Keratinocyte (primary cell): ENCODE data around the gene DAB1. TPM values are rescaled to one million over a fixed set of nuclear protein-coding genes. Genes with fewer than 3 reads are reported as not detected.

Experiments used
- DNase-seq: peaks from one replicate; pipeline ENCODE4 v3.0.0-alpha.2; 2011; ENCODE audit warnings: low read depth, missing footprints, low spot score
- FAIRE-seq: peaks from 2 replicates; lab custom pipeline; 2011; peaks lifted over from hg19 to GRCh38; lab: Jason Lieb, UNC
- H2AFZ ChIP-seq: 2 replicates; pipeline ENCODE4 v1.6.0; 2012; ENCODE audit warnings: low read length, control low read depth, inconsistent platforms; ENCODE audit not compliant: control insufficient read depth
- H3K27ac ChIP-seq: 2 replicates; pipeline ENCODE4 v1.5.1; 2011; ENCODE audit warnings: low read length; ENCODE audit not compliant: control insufficient read depth, insufficient read depth
- H3K27me3 ChIP-seq: 3 replicates; pipeline ENCODE4 v1.6.0; 2011; ENCODE audit warnings: low read length; ENCODE audit not compliant: control insufficient read depth, insufficient read depth; ENCODE audit errors: extremely low read depth
- H3K36me3 ChIP-seq, 2 experiments: 2 replicates in 1 of 2; 3 replicates in 1 of 2; pipeline ENCODE4 v1.5.1; 2011; ENCODE audit warnings: low read length in 2 of 2, mild to moderate bottlenecking in 1 of 2; ENCODE audit not compliant: control insufficient read depth in 2 of 2, insufficient read depth in 2 of 2; ENCODE audit errors: extremely low read depth in 1 of 2
- H3K4me1 ChIP-seq: 3 replicates; pipeline ENCODE4 v1.5.1; 2011; ENCODE audit warnings: low read length; ENCODE audit not compliant: control insufficient read depth, insufficient read depth; ENCODE audit errors: extremely low read depth
- H3K4me2 ChIP-seq: 3 replicates; pipeline ENCODE4 v1.6.0; 2011; ENCODE audit warnings: low read depth, low read length; ENCODE audit not compliant: control insufficient read depth, insufficient read depth; ENCODE audit errors: extremely low read depth
- H3K4me3 ChIP-seq, 3 experiments: fragments of 200-600 bp in 1 of 3; sonication (generic) in 1 of 3; 2 replicates in 2 of 3; 3 replicates in 1 of 3; pipeline ENCODE4 v1.5.1; 2011 to 2016; ENCODE audit warnings: low read length in 3 of 3, mild to moderate bottlenecking in 3 of 3, control low read depth in 2 of 3, inconsistent platforms in 1 of 3, low read depth in 1 of 3, mixed read lengths in 1 of 3, mixed run types in 1 of 3, moderate library complexity in 1 of 3; ENCODE audit not compliant: control insufficient read depth in 2 of 3, insufficient read depth in 2 of 3; ENCODE audit errors: extremely low read depth in 1 of 3
- H3K79me2 ChIP-seq: 2 replicates; pipeline ENCODE4 v1.6.0; 2012; ENCODE audit warnings: low read length; ENCODE audit not compliant: control insufficient read depth, insufficient read depth
- H3K9ac ChIP-seq: 3 replicates; pipeline ENCODE4 v1.6.0; 2011; ENCODE audit warnings: low read length; ENCODE audit not compliant: control insufficient read depth, insufficient read depth; ENCODE audit errors: extremely low read depth
- H3K9me1 ChIP-seq: 3 replicates; pipeline ENCODE4 v1.6.0; 2011; ENCODE audit warnings: low read length; ENCODE audit not compliant: control insufficient read depth, insufficient read depth; ENCODE audit errors: extremely low read depth
- H3K9me3 ChIP-seq: 2 replicates; pipeline ENCODE4 v1.5.1; 2012; ENCODE audit warnings: low read depth, low read length; ENCODE audit not compliant: control insufficient read depth
- H4K20me1 ChIP-seq: 3 replicates; pipeline ENCODE4 v1.6.0; 2011; ENCODE audit warnings: low read length; ENCODE audit not compliant: control insufficient read depth, insufficient read depth; ENCODE audit errors: extremely low read depth
- CTCF ChIP-seq, 3 experiments: IDR thresholded peaks in 1 of 3; conservative IDR thresholded peaks in 1 of 3; optimal IDR thresholded peaks in 1 of 3; 2 replicates in 2 of 3; 3 replicates in 1 of 3; pipeline versions ENCODE3 to v1.5.1; 2011; ENCODE audit warnings: low read length in 3 of 3, mild to moderate bottlenecking in 3 of 3, moderate library complexity in 2 of 3, control low read depth in 1 of 3, inconsistent platforms in 1 of 3; ENCODE audit not compliant: insufficient read depth in 2 of 3; ENCODE audit errors: extremely low read depth in 1 of 3
- EZH2 ChIP-seq: IDR thresholded peaks from one replicate; pipeline ENCODE4 v1.6.1; 2012; ENCODE audit warnings: inconsistent platforms, mild to moderate bottlenecking, low read length, moderate library complexity
- dilution Hi-C: fragments of 300-500 bp; cut with MboI; formaldehyde crosslinking; loops from one replicate; pipeline ENCODE4 v1.7.0; 2020; ENCODE audit warnings: low sequenced_read_pairs; ENCODE audit not compliant: extremely low pct_ligation_motif_present
- polyA plus RNA-seq, 5 experiments: library from polyadenylated mRNA; depleted of rRNA in 3 of 5; stranded (reverse) in 3 of 5; stranded (forward) in 1 of 5; unstranded in 1 of 5; fragments of >200 nt; gene quantifications; 1 replicate in 1 of 5; 2 replicates in 3 of 5; 3 replicates in 1 of 5; pipeline versions ENCODE4 v1.2.1 to v1.2.3, GENCODE V29; 2011 to 2012; ENCODE audit warnings: missing spikeins in 2 of 5, low read depth in 1 of 5, low replicate concordance in 1 of 5

DAB1 gene
- polyA plus RNA-seq, 1 donor (not counting 4 experiments of a cell fraction or from before 2014, with no cell fraction given): 0.01 TPM

- DNase-seq: no peak
- Histone ChIP-seq H3K79me2 (no peaks in the 10 kb centered on the region), H3K9ac (no peak overlapping the region), H2AFZ (no peak overlapping the region), H3K9me3 (no peaks in the 10 kb centered on the region), H4K20me1 (no peaks in the 10 kb centered on the region), H3K36me3 (no peaks in the 10 kb centered on the region), H3K4me2 (no peak overlapping the region), H3K4me1 (peaks cover 34% of the 10 kb centered on the region), H3K27ac (no peak overlapping the region), H3K9me1 (no peaks in the 10 kb centered on the region), H3K4me3 (no peak overlapping the region), H3K27me3 (no peaks in the 10 kb centered on the region)
- TF ChIP-seq EZH2 (no peak), CTCF (optimal IDR thresholded peaks at IDR 0.05 in 1 of 3, IDR thresholded peaks at IDR 0.05 in 1 of 3, conservative IDR thresholded peaks at IDR 0.05 in 1 of 3; ENCODE audit: extremely low read depth in 1 of 3, insufficient read depth in 2 of 3, low read length in 3 of 3) (no peak)
- dilution Hi-C loops: no loop called here
- FAIRE-seq: no peak
These were observed 301.8 kb downstream of the DAB1 start for GRCh38 chr1:57122031-57122430.

DNA sequence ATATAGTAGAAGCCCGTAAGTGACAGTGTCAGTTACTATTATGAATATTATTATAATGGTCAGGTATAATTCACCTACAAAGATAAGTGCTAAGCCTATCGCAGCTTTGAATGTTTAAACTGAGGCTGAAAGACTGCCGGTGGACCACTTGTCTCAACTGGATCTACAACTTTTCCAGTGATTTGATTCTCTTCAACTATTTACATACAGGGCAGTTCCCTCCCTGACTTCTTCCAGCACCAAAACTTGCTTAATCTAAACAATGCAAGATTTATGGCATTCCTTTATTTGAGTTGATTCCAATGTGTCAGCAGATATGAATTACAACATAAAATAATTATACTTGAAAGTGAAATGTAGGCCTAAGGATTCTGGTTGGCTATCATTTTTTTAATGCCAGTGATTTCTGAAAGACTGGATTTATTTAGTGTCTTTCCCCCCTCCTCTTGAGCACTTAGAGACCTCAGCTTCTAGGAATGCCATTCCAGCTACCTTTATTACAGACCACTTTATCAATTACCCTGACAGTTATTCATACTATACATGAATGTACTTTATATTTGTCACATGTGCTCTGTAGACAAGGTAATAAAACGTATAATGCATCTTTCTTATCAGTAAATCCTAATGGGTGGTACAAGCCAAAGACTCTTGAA lies 304.8 kb downstream of the DAB1 start:
- no peaks in the 10 kb centered on the region for H3K79me2 ChIP-seq
- dilution Hi-C loops: no loop called here
- no peaks in the 10 kb centered on the region for H3K9me3 ChIP-seq
- H3K27me3 ChIP-seq: no peaks in the 10 kb centered on the region
- no peak overlapping the region for H2AFZ ChIP-seq
- H3K27ac ChIP-seq: no peak overlapping the region
- TF ChIP-seq CTCF (optimal IDR thresholded peaks at IDR 0.05 in 1 of 3, IDR thresholded peaks at IDR 0.05 in 1 of 3, conservative IDR thresholded peaks at IDR 0.05 in 1 of 3; ENCODE audit: extremely low read depth in 1 of 3, insufficient read depth in 2 of 3, low read length in 3 of 3) (no peak), EZH2 (no peak)
- no peaks in the 10 kb centered on the region for H3K36me3 ChIP-seq
- peaks cover 7% of the 10 kb centered on the region for H3K4me1 ChIP-seq
- no peak for FAIRE-seq
- no peaks in the 10 kb centered on the region for H3K9me1 ChIP-seq
- H4K20me1 ChIP-seq: no peaks in the 10 kb centered on the region
- no peak overlapping the region for H3K4me2 ChIP-seq
- H3K4me3 ChIP-seq: no peak overlapping the region
- H3K9ac ChIP-seq: no peak overlapping the region
- no peak for DNase-seq
